SKM-1 (cell line): ENCODE results near the gene ATG9A.

Experiments
- DNase-seq: peaks from one replicate; lab custom pipeline; 2025; ENCODE audit not compliant: unreplicated experiment; lab: John Stamatoyannopoulos, UW

Gene ATG9A

GRCh38 chr2:219223831-219224610 is 5.4 kb downstream of the ATG9A start:
- no peak for DNase-seq

GRCh38 chr2:219221957-219222518 is 7.4 kb downstream of the ATG9A start:
- DNase-seq, result no peak

- DNase-seq, result no peak
These were observed 8.6 kb downstream of the ATG9A start for GRCh38 chr2:219220652-219221402.

- DNase-seq, result no peak
These were observed 9.5 kb downstream of the ATG9A start for GRCh38 chr2:219219784-219220532.

- DNase-seq, result no peak
These were observed 10.4 kb downstream of the ATG9A start, which contains the start of gene ABCB6 for GRCh38 chr2:219218732-219219701. Gene ABCB6, minus strand, starts transcription at chr2:219218958. Its CDS starts 285 bp downstream, at chr2:219218673.

GRCh38 chr2:219218217-219218731 is 11.2 kb downstream of the ATG9A start:
- no peak for DNase-seq

- no peak for DNase-seq
These were observed 12.9 kb downstream of the ATG9A start for GRCh38 chr2:219216535-219216915.

- no peak for DNase-seq
These were observed 13.4 kb downstream of the ATG9A start for GRCh38 chr2:219215871-219216534.

GRCh38 chr2:219214786-219215185 is 14.7 kb downstream of the ATG9A start:
- no peak for DNase-seq

GRCh38 chr2:219214141-219214540 is 15.3 kb downstream of the ATG9A start:
- no peak for DNase-seq

- DNase-seq, result no peak
These were observed 15.9 kb downstream of the ATG9A start for GRCh38 chr2:219213486-219214071.

- DNase-seq, result no peak
These were observed 16.4 kb downstream of the ATG9A start for GRCh38 chr2:219213026-219213415.

- no peak for DNase-seq
These were observed 18.5 kb downstream of the ATG9A start for GRCh38 chr2:219210886-219211362.

- no peak for DNase-seq
These were observed 19.1 kb downstream of the ATG9A start for GRCh38 chr2:219210196-219210885.

GRCh38 chr2:219209236-219210195 is 19.9 kb downstream of the ATG9A start:
- DNase-seq, result no peak

- DNase-seq, result no peak
These were observed 21.3 kb downstream of the ATG9A start for GRCh38 chr2:219207884-219208740.
